SK-N-SH (cell line): ENCODE measurements around the gene SLC2A5. TPM values are rescaled to one million over a fixed set of nuclear protein-coding genes. Genes with fewer than 3 reads are reported as not detected.

ENCODE experiments used
- CTCF ChIA-PET: fragments of 300-600, 350-600 bp; formaldehyde crosslinking; extraction: SDS; loops from one replicate; lab custom pipeline; 2021; lab: Yijun Ruan, JAX
- POLR2A ChIA-PET: fragments of 350-600 bp; sonication (Branson Sonifier 250); formaldehyde crosslinking; extraction: SDS; loops from one replicate; lab custom pipeline; 2020; ENCODE audit warnings: antibody characterized with exemption, inconsistent platforms; lab: Yijun Ruan, JAX
- DNase-seq: peaks from one replicate; pipeline ENCODE4 v3.0.0; 2012
- H2AFZ ChIP-seq: fragments of 200-600 bp; sonication (generic); 2 replicates; pipeline ENCODE4 v1.8.1; 2016; ENCODE audit warnings: antibody characterized with exemption, mild to moderate bottlenecking, low read depth
- H3F3A ChIP-seq: fragments of 200-600 bp; sonication (generic); replicated peaks from 2 replicates; pipeline ENCODE3; 2016; ENCODE audit warnings: antibody characterized with exemption, mild to moderate bottlenecking; ENCODE audit not compliant: insufficient read depth
- H3K27ac ChIP-seq, 2 experiments: fragments of 200-500 bp in 1 of 2; fragments of 200-600 bp in 1 of 2; sonication (Bioruptor generic) in 1 of 2; sonication (generic), shearing (Covaris generic) in 1 of 2; 2 replicates each; pipeline versions ENCODE4 v1.5.1 to v1.6.1; 2014 to 2016; ENCODE audit warnings: low read depth in 2 of 2, inconsistent platforms in 1 of 2, low read length in 1 of 2, mild to moderate bottlenecking in 1 of 2, mixed read lengths in 1 of 2
- H3K27me3 ChIP-seq: fragments of 200-600 bp; sonication (generic), shearing (Covaris generic); 2 replicates; pipeline ENCODE4 v1.6.1; 2016; ENCODE audit warnings: mixed run types; ENCODE audit not compliant: insufficient read depth
- H3K36me3 ChIP-seq, 2 experiments: fragments of 200-500 bp in 1 of 2; fragments of 200-600 bp in 1 of 2; sonication (Bioruptor generic) in 1 of 2; sonication (generic) in 1 of 2; replicated peaks in 1 of 2; 2 replicates each; pipeline versions ENCODE3 to v1.5.1; 2014 to 2016; ENCODE audit warnings: low read length in 1 of 2, mild to moderate bottlenecking in 1 of 2; ENCODE audit not compliant: insufficient read depth in 2 of 2, control insufficient read depth in 1 of 2
- H3K4me1 ChIP-seq, 2 experiments: fragments of 200-500 bp in 1 of 2; fragments of 200-600 bp in 1 of 2; sonication (Bioruptor generic) in 1 of 2; sonication (generic), shearing (Covaris generic) in 1 of 2; 2 replicates each; pipeline versions ENCODE4 v1.5.1 to v1.6.1; 2014 to 2016; ENCODE audit warnings: low read depth in 1 of 2, low read length in 1 of 2, mixed run types in 1 of 2; ENCODE audit not compliant: insufficient read depth in 2 of 2, control insufficient read depth in 1 of 2
- H3K4me2 ChIP-seq: fragments of 200-600 bp; sonication (generic), shearing (Covaris generic); 2 replicates; pipeline ENCODE4 v1.6.1; 2017; ENCODE audit warnings: mixed run types
- H3K4me3 ChIP-seq, 2 experiments: fragments of 200-500 bp in 1 of 2; fragments of 200-600 bp in 1 of 2; sonication (Bioruptor generic) in 1 of 2; sonication (generic), shearing (Covaris generic) in 1 of 2; 2 replicates each; pipeline versions ENCODE4 v1.5.1 to v1.8.1; 2014 to 2016; ENCODE audit warnings: low read depth in 2 of 2, inconsistent platforms in 1 of 2, low read length in 1 of 2, mild to moderate bottlenecking in 1 of 2, mixed read lengths in 1 of 2, moderate library complexity in 1 of 2
- H3K79me2 ChIP-seq: fragments of 200-600 bp; sonication (generic); 2 replicates; pipeline ENCODE4 v1.8.1; 2017; ENCODE audit warnings: mild to moderate bottlenecking; ENCODE audit not compliant: insufficient read depth
- H3K9ac ChIP-seq: fragments of 200-600 bp; sonication (generic); 2 replicates; pipeline ENCODE4 v1.6.1; 2017; ENCODE audit warnings: mixed run types
- H3K9me2 ChIP-seq: fragments of 200-600 bp; sonication (generic); 2 replicates; pipeline ENCODE4 v1.6.1; 2017; ENCODE audit warnings: mixed run types
- H3K9me3 ChIP-seq: fragments of 200-600 bp; sonication (generic); 2 replicates; pipeline ENCODE4 v1.6.1; 2017; ENCODE audit warnings: mixed run types, mild to moderate bottlenecking, moderate library complexity
- H4K20me1 ChIP-seq: fragments of 200-600 bp; sonication (generic); 2 replicates; pipeline ENCODE4 v1.6.1; 2017; ENCODE audit warnings: mild to moderate bottlenecking, mixed run types; ENCODE audit not compliant: insufficient read depth
- ELF1 ChIP-seq: IDR thresholded peaks from 2 replicates; pipeline ENCODE4 v1.4.0; 2012
- EP300 ChIP-seq, 2 experiments: IDR thresholded peaks; 2 replicates each; pipeline versions ENCODE4 v1.4.0 to v1.6.1; 2012; ENCODE audit warnings: borderline replicate concordance in 1 of 2, low read depth in 1 of 2, low read length in 1 of 2
- EZH2phosphoT487 ChIP-seq: fragments of 200-600 bp; sonication (generic); IDR thresholded peaks from 2 replicates; pipeline ENCODE4 v1.6.1; 2017; ENCODE audit warnings: low read depth, mixed run types, mild to moderate bottlenecking, antibody characterized with exemption, moderate library complexity, borderline replicate concordance
- FOXJ3 ChIP-seq: sonication (generic); formaldehyde crosslinking; IDR thresholded peaks from 2 replicates; pipeline ENCODE4 v1.5.1; 2020; ENCODE audit warnings: mild to moderate bottlenecking, missing genetic modification reagents
- GATA2 ChIP-seq: sonication (generic); formaldehyde crosslinking; IDR thresholded peaks from 2 replicates; pipeline ENCODE4 v1.5.0; 2020; ENCODE audit warnings: mild to moderate bottlenecking, missing genetic modification reagents
- IRF3 ChIP-seq: fragments of 150-350 bp; IDR thresholded peaks from 2 replicates; pipeline ENCODE4 v1.6.1; 2016; ENCODE audit warnings: mild to moderate bottlenecking, low read depth, low read length
- MAX ChIP-seq: IDR thresholded peaks from 2 replicates; pipeline ENCODE4 v1.4.0; 2012; ENCODE audit warnings: low read depth
- MXI1 ChIP-seq: IDR thresholded peaks from 2 replicates; pipeline ENCODE4 v1.6.1; 2012; ENCODE audit warnings: mild to moderate bottlenecking, low read depth, low read length, improper control_type of control experiment
- NRF1 ChIP-seq: IDR thresholded peaks from 2 replicates; pipeline ENCODE4 v1.6.1; 2012; ENCODE audit warnings: low read depth, mild to moderate bottlenecking, low read length
- PBX3 ChIP-seq: IDR thresholded peaks from 2 replicates; pipeline ENCODE4; 2012
- RCOR1 ChIP-seq: fragments of 150-350 bp; IDR thresholded peaks from 2 replicates; pipeline ENCODE4 v1.6.1; 2017; ENCODE audit warnings: antibody characterized with exemption, low read length
- REST ChIP-seq: IDR thresholded peaks from 2 replicates; pipeline ENCODE4 v1.6.1; 2012; ENCODE audit warnings: mild to moderate bottlenecking, low read depth, low read length, moderate library complexity
- RFX5 ChIP-seq: IDR thresholded peaks from 2 replicates; pipeline ENCODE4 v1.6.1; 2012; ENCODE audit warnings: mild to moderate bottlenecking, improper control_type of control experiment, low read length
- RXRA ChIP-seq: IDR thresholded peaks from 2 replicates; pipeline ENCODE4 v1.4.0; 2012; ENCODE audit warnings: low read depth, mild to moderate bottlenecking, borderline replicate concordance
- SIN3A ChIP-seq: IDR thresholded peaks from 2 replicates; pipeline ENCODE4 v1.6.1; 2012; ENCODE audit warnings: low read depth, mild to moderate bottlenecking, low read length, moderate library complexity, borderline replicate concordance
- SMC3 ChIP-seq: IDR thresholded peaks from 2 replicates; pipeline ENCODE4 v1.6.1; 2012; ENCODE audit warnings: low read depth, low read length, improper control_type of control experiment
- TEAD4 ChIP-seq: IDR thresholded peaks from 2 replicates; pipeline ENCODE4 v1.4.0; 2012; ENCODE audit warnings: mild to moderate bottlenecking, borderline replicate concordance; ENCODE audit not compliant: insufficient read depth
- USF2 ChIP-seq: fragments of 150-350 bp; IDR thresholded peaks from 2 replicates; pipeline ENCODE4 v1.6.1; 2017; ENCODE audit warnings: antibody characterized with exemption, low read length, low read depth, borderline replicate concordance
- YY1 ChIP-seq: IDR thresholded peaks from 2 replicates; pipeline ENCODE4 v1.4.0; 2012; ENCODE audit warnings: low read depth, mild to moderate bottlenecking
- WGBS: methylation state at CpG from one replicate; pipeline ENCODE4 v1.1.6; 2017; ENCODE audit warnings: low lambda C conversion rate; 5-methylcytosine and 5-hydroxymethylcytosine counted together
- polyA plus RNA-seq, 3 experiments: library from polyadenylated mRNA; depleted of rRNA; stranded (reverse); fragments of >200 nt; gene quantifications; 2 replicates each; pipeline ENCODE4 v1.2.3, GENCODE V29; 2012

Gene SLC2A5
- polyA plus RNA-seq, 1 of the 3 experiments (the other 2 are of a cell fraction) = 0.02 TPM

- no peak for TF ChIP-seq IRF3
- no peak for TF ChIP-seq FOXJ3 (CRISPR knock-in tag)
- no peak for TF ChIP-seq SIN3A
- TF ChIP-seq MXI1 = no peak
Measured at GRCh38 chr1:9061252-9061960, 8.0 kb downstream of the SLC2A5 start (continued).

- Histone ChIP-seq H3K9ac (no peak overlapping the region), H3K36me3 (no peaks in the 10 kb centered on the region), H3K4me3 (no peak overlapping the region), H3K9me3 (no peaks in the 10 kb centered on the region), H3K4me2 (no peak overlapping the region), H3K9me2 (no peaks in the 10 kb centered on the region), H3F3A (no peaks in the 10 kb centered on the region), H3K4me1 (no peaks in the 10 kb centered on the region), H4K20me1 (no peaks in the 10 kb centered on the region), H2AFZ (no peak overlapping the region), H3K79me2 (no peaks in the 10 kb centered on the region), H3K27me3 (no peaks in the 10 kb centered on the region), H3K27ac (no peak overlapping the region)
- WGBS = 60% methylated on average over 4 of the region's 4 CpGs
- no peak for DNase-seq
- POLR2A ChIA-PET = no interaction called here
- TF ChIP-seq SMC3 (no peak), PBX3 (no peak), MAX (no peak), REST (no peak), RFX5 (no peak), YY1 (no peak), RCOR1 (no peak), TEAD4 (no peak), GATA2 (no peak), NRF1 (no peak), ELF1 (no peak), USF2 (no peak), RXRA (no peak), EZH2phosphoT487 (no peak), EP300 (IDR thresholded peaks at IDR 0.05; ENCODE audit: borderline replicate concordance in 1 of 2, low read depth in 1 of 2, low read length in 1 of 2) (no peak)
- CTCF ChIA-PET = no interaction called here
Measured at GRCh38 chr1:9059891-9060744, 9.3 kb downstream of the SLC2A5 start.
